ENCODE measurements around the gene SLC4A5.

GRCh38 chr2:74188696-74189095 is 154.5 kb downstream of the SLC4A5 start:
- no peak for TF ChIP-seq YY1 (IDR thresholded peaks at IDR 0.05; ENCODE audit: low read depth)
- TF ChIP-seq EP300 (IDR thresholded peaks at IDR 0.05; ENCODE audit: borderline replicate concordance), result no peak
